Endothelial cell (in vitro differentiated cells): ENCODE results near the gene WNK2. TPM values are rescaled to one million over a fixed set of nuclear protein-coding genes. Genes with fewer than 3 reads are reported as not detected.

ENCODE experiments used
- DNase-seq: peaks from one replicate; pipeline ENCODE4 v3.0.0; 2021; ENCODE audit warnings: low spot score
- H3K27ac Mint-ChIP-seq: one replicate; pipeline ENCODE4 v1.8.0; 2021; ENCODE audit warnings: mixed read lengths, inconsistent platforms; ENCODE audit not compliant: unreplicated experiment
- H3K27me3 Mint-ChIP-seq: one replicate; pipeline ENCODE4 v1.8.0; 2021; ENCODE audit warnings: mild to moderate bottlenecking, moderate library complexity, mixed read lengths, inconsistent platforms; ENCODE audit not compliant: unreplicated experiment
- H3K36me3 Mint-ChIP-seq: one replicate; pipeline ENCODE4 v1.8.0; 2021; ENCODE audit warnings: mild to moderate bottlenecking, low read depth, mixed read lengths, inconsistent platforms; ENCODE audit not compliant: unreplicated experiment
- H3K4me1 Mint-ChIP-seq: one replicate; pipeline ENCODE4 v1.8.0; 2021; ENCODE audit warnings: mild to moderate bottlenecking, mixed read lengths, inconsistent platforms; ENCODE audit not compliant: unreplicated experiment
- H3K4me3 Mint-ChIP-seq: one replicate; pipeline ENCODE4 v1.8.0; 2021; ENCODE audit warnings: mild to moderate bottlenecking, mixed read lengths, inconsistent platforms; ENCODE audit not compliant: unreplicated experiment
- H3K9me3 Mint-ChIP-seq: one replicate; pipeline ENCODE4 v1.8.0; 2021; ENCODE audit warnings: mixed read lengths, inconsistent platforms; ENCODE audit not compliant: unreplicated experiment
- CTCF ChIP-seq: fragments of 200-600 bp; sonication (generic); IDR thresholded peaks from one replicate; pipeline ENCODE4 v1.5.0; 2021; ENCODE audit warnings: antibody characterized with exemption; ENCODE audit not compliant: unreplicated experiment
- total RNA-seq: library from RNA; stranded (reverse); fragmentation: NEBNext Ultra II Directional; extraction: Animal tissue kit (Norgen Biotek cat#: 25700); gene quantifications from one replicate; pipeline ENCODE4 v1.2.1, GENCODE V29; 2021; ENCODE audit not compliant: unreplicated experiment

WNK2 gene
- total RNA-seq, 1 donor from 2014 or later: 0.82 TPM

GRCh38 chr9:93252116-93252780 is 68.3 kb downstream of the WNK2 start:
- no peak for DNase-seq
- H3K27me3 Mint-ChIP-seq: peaks cover 4% of the 10 kb centered on the region
- H3K36me3 Mint-ChIP-seq: no peaks in the 10 kb centered on the region
- H3K9me3 Mint-ChIP-seq: no peaks in the 10 kb centered on the region
- no peak for TF ChIP-seq CTCF
- H3K4me3 Mint-ChIP-seq: no peak overlapping the region
- no peaks in the 10 kb centered on the region for H3K4me1 Mint-ChIP-seq
- H3K27ac Mint-ChIP-seq: no peak overlapping the region

- no peak for TF ChIP-seq CTCF
- no peaks in the 10 kb centered on the region for H3K9me3 Mint-ChIP-seq
- no peaks in the 10 kb centered on the region for H3K36me3 Mint-ChIP-seq
- H3K4me1 Mint-ChIP-seq: no peaks in the 10 kb centered on the region
- no peak overlapping the region for H3K27ac Mint-ChIP-seq
- peaks cover 6% of the 10 kb centered on the region for H3K27me3 Mint-ChIP-seq
- DNase-seq: no peak
- H3K4me3 Mint-ChIP-seq: no peak overlapping the region
Measured at GRCh38 chr9:93252781-93253530, 69.0 kb downstream of the WNK2 start.

GRCh38 chr9:93253633-93254032 is 69.7 kb downstream of the WNK2 start:
- no peaks in the 10 kb centered on the region for H3K36me3 Mint-ChIP-seq
- no peaks in the 10 kb centered on the region for H3K4me1 Mint-ChIP-seq
- H3K9me3 Mint-ChIP-seq: no peaks in the 10 kb centered on the region
- no peak overlapping the region for H3K27ac Mint-ChIP-seq
- peaks cover 8% of the 10 kb centered on the region for H3K27me3 Mint-ChIP-seq
- no peak overlapping the region for H3K4me3 Mint-ChIP-seq
- no peak for TF ChIP-seq CTCF
- DNase-seq: no peak

- Mint-ChIP-seq H3K27ac (no peak overlapping the region), H3K36me3 (no peaks in the 10 kb centered on the region), H3K9me3 (no peaks in the 10 kb centered on the region), H3K4me1 (no peaks in the 10 kb centered on the region), H3K4me3 (no peak overlapping the region), H3K27me3 (peaks cover 10% of the 10 kb centered on the region)
- no peak for DNase-seq
- no peak for TF ChIP-seq CTCF
Measured at GRCh38 chr9:93254061-93254481, 70.1 kb downstream of the WNK2 start.
